Measurements from ENCODE around the gene MPRIP.

MPRIP gene

DNA sequence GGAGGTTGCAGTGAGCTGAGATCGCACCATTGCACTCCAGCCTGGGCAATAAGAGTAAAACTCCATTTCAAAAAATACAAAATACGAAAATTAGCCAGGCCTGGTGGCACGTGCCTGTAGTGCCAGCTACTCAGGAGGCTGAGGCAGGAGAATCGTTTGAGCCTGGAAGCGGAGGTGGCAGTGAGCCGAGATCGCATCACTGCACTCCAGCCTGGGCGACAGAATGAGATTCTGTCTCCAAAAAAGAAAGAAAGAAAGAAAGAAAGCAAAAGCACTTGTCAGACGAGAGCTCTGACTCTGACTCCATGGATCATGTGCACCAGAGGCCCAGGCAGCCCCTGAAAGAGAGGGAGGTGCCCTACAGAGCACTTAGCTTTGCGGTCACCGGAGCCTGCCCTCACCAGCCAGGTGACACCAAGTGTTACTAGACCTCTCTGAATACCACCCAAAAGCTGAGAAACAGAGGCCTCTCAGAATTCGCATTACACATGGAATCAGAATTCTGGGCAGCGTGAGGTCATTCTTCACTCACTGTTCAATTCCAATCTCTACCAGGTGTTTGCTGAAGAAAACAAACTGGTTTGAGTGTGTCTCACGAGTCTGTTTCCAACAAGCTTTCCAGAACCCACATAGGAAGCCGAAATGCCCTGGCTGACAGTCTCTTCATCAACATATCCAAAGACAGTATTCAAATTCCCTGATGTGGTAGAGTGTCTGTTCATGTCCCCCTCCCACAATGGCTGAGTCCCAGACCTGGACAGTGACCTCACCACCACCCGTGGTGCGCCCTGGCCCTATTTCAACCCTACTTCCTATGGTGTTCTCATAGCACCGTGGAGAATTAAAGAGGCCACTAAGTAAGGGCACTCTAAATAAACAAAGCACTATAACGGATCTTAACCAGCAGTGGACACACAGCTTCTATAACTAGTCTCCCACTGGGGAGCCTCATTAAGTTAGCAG, 193.2 kb downstream of the MPRIP start:
- DNase-seq (ENCODE audit: low spot score): no peak

GRCh38 chr17:17236295-17237025, 194.2 kb downstream of the MPRIP start:
- peak; percentile 34 for DNase-seq (ENCODE audit: low spot score)

GRCh38 chr17:17237026-17237799, 195.0 kb downstream of the MPRIP start, which contains the start of gene FLCN:
Gene FLCN (minus strand): TSS chr17:17237168. CDS start chr17:17228137, 9,031 bp downstream.
- DNase-seq (ENCODE audit: low spot score): peak; percentile 83

GRCh38 chr17:17239832-17240231, 197.6 kb downstream of the MPRIP start:
- no peak for DNase-seq (ENCODE audit: low spot score)

DNA sequence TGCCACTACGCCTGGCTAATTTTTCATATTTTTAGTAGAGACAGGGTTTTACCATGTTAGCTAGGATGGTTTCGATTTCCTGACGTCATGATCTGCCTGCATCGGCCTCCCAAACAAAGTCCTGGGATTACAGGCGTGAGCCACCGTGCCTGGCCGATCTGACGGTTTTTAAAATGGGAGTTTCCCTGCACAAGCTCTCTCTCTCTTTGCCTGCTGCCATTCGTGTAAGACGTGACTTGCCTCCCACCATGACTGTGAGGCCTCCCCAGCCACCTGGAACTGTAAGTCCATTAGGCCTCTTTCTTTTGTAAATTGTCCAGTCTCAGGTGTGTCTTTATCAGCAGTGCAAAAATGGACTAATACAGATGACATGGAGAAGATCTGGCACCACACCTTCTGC, 199.4 kb downstream of the MPRIP start:
- no peak for DNase-seq (ENCODE audit: low spot score)

DNA sequence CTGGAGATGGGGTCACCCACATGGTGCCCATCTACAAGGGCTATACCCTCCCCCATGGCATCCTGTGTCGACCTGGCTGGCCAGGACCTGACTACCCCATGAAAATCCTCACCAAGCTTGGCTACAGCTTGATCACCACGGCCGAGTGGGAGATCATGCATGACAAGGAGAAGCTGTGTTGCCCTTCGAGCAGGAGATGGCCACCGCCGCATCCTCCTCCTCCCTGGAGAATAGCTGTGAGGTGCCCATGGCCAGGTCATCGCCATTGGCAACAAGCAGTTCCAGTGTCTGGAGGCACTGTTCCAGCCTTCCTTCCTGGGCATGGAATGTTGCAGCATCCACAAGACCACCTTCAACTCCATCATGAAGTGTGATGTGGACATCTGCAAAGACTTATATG, 200.0 kb downstream of the MPRIP start:
- no peak for DNase-seq (ENCODE audit: low spot score)

All from HuH-7 (cell line).